Measurements from ENCODE around the gene PM20D2.

- TF ChIP-seq, protein P1, sequence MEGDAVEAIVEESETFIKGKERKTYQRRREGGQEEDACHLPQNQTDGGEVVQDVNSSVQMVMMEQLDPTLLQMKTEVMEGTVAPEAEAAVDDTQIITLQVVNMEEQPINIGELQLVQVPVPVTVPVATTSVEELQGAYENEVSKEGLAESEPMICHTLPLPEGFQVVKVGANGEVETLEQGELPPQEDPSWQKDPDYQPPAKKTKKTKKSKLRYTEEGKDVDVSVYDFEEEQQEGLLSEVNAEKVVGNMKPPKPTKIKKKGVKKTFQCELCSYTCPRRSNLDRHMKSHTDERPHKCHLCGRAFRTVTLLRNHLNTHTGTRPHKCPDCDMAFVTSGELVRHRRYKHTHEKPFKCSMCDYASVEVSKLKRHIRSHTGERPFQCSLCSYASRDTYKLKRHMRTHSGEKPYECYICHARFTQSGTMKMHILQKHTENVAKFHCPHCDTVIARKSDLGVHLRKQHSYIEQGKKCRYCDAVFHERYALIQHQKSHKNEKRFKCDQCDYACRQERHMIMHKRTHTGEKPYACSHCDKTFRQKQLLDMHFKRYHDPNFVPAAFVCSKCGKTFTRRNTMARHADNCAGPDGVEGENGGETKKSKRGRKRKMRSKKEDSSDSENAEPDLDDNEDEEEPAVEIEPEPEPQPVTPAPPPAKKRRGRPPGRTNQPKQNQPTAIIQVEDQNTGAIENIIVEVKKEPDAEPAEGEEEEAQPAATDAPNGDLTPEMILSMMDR (IDR thresholded peaks at IDR 0.05): no peak
- TF ChIP-seq POLR2AphosphoS5 (IDR thresholded peaks at IDR 0.05) (peak; percentile 73 to 88 (median 83)), EP300 (IDR thresholded peaks at IDR 0.05) (peak in 3 of 4 donors; percentile 80 to 96 (median 88))
These were observed 5.3 kb upstream of the PM20D2 start for GRCh38 chr6:89140347-89141156.

Measured in sigmoid colon (tissue), 4 donors.